Lower leg skin (tissue), 4 donors: Measurements from ENCODE around the gene PARG. TPM values are rescaled to one million over a fixed set of nuclear protein-coding genes. Genes with fewer than 3 reads are reported as not detected.

ENCODE experiments used
- DNase-seq, 2 donors: peaks; one replicate each; pipeline ENCODE4 v3.0.0-alpha.2; 2019; ENCODE audit warnings: low spot score in 2 of 2
- H3K4me3 ChIP-seq: fragments of 200-600 bp; sonication (generic); 2 replicates; pipeline ENCODE4 v1.5.1; 2017; ENCODE audit warnings: mild to moderate bottlenecking, low read depth; ENCODE audit not compliant: poor library complexity, severe bottlenecking
- POLR2A ChIP-seq, 2 donors: fragments of 450-650 bp; IDR thresholded peaks; one replicate each; pipeline ENCODE4 v1.6.1; 2016 to 2017; ENCODE audit warnings: antibody characterized with exemption in 2 of 2, mild to moderate bottlenecking in 1 of 2, moderate library complexity in 1 of 2
- WGBS, 2 donors: methylation state at CpG; one replicate each; pipeline ENCODE4 v1.1.5; 2018; 5-methylcytosine and 5-hydroxymethylcytosine counted together
- intact Hi-C: fragments of 100-400 bp; cut with DNase I; formaldehyde crosslinking; loops from one replicate; pipeline ENCODE4 v1.15.0; 2023; ENCODE audit warnings: low total_unique reads
- total RNA-seq, 4 donors: library from RNA; depleted of rRNA; stranded (reverse); fragments of >200 nt; gene quantifications; one replicate each; pipeline ENCODE4 v1.1.0, GENCODE V29; 2016
- TF ChIP-seq, protein P1 (sequence below), 3 donors: fragments of 450-650 bp; IDR thresholded peaks; one replicate each; pipeline ENCODE4 v1.5.1; 2016; ENCODE audit warnings: antibody characterized with exemption in 3 of 3, mild to moderate bottlenecking in 3 of 3, moderate library complexity in 2 of 3

The PARG gene
- total RNA-seq, 4 donors from 2014 or later = 18.1 to 26.6 (median 21.3) TPM

GRCh38 chr10:49830016-49830415, 111.8 kb downstream of the PARG start:
- no peak for DNase-seq
- TF ChIP-seq, protein P1, sequence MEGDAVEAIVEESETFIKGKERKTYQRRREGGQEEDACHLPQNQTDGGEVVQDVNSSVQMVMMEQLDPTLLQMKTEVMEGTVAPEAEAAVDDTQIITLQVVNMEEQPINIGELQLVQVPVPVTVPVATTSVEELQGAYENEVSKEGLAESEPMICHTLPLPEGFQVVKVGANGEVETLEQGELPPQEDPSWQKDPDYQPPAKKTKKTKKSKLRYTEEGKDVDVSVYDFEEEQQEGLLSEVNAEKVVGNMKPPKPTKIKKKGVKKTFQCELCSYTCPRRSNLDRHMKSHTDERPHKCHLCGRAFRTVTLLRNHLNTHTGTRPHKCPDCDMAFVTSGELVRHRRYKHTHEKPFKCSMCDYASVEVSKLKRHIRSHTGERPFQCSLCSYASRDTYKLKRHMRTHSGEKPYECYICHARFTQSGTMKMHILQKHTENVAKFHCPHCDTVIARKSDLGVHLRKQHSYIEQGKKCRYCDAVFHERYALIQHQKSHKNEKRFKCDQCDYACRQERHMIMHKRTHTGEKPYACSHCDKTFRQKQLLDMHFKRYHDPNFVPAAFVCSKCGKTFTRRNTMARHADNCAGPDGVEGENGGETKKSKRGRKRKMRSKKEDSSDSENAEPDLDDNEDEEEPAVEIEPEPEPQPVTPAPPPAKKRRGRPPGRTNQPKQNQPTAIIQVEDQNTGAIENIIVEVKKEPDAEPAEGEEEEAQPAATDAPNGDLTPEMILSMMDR (IDR thresholded peaks at IDR 0.05) = no peak
- TF ChIP-seq POLR2A (IDR thresholded peaks at IDR 0.05) = no peak
- 76 to 86% methylated on average over 3 of the region's 3 CpGs for WGBS, 2 donors
- intact Hi-C loops = no loop called here
- H3K4me3 ChIP-seq = no peak overlapping the region

DNA sequence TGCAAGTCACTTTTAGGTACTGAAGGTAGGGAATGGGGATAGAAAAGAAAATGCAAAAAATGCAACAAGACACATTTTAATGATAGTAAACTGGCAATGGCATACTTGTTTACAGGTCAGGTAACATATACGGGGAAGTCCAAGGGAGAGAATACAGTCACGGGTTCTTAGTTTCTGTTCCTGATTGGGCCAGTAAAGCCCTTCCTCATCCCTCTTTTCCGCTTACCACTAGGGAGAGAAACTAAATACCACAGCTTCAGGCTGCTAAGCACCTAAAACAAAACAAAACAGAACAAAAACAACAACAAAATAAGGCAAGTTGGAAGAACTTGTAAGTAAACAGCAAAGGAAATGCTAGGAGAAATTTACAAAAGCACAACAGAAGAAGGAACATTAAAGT, 114.5 kb downstream of the PARG start:
- 78 to 84% methylated on average over 3 of the region's 3 CpGs for WGBS, 2 donors
- TF ChIP-seq, protein P1 (IDR thresholded peaks at IDR 0.05) = no peak
- TF ChIP-seq POLR2A (IDR thresholded peaks at IDR 0.05) = no peak
- H3K4me3 ChIP-seq = no peak overlapping the region
- no peak for DNase-seq
- intact Hi-C loops = no loop called here

DNA sequence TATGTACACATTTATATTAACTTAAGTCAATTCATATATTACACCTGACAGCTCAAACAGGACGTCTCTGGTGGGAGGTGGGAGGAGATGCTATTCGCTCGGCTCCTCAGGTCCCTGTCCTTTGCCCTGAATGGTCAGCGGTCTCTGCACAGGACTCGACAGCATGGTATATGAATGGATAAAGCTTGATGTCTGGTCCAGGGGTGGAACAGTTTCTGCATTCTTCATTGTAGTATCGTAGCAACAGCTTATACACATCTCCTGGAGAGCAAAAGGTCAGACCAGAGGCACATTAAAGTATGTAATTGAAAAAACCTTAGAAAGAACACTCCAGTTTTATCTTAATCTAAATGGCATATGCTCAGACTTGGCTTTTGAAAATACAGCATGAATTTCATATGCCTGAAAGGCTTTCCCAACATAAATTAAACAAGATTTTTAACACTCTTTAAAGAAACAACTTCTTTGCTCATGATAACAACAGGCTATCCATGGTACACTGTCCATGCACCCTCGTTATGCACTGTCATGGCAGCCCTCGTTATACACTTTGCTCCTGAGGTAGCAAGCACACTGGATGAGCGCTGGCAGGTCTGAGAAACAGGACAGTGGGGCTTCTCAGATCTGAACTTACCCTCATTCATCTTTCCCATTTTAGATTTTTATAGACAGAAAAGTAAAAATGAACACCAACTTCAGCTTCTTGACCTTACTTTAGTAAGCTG, 122.4 kb downstream of the PARG start:
- H3K4me3 ChIP-seq = no peak overlapping the region
- no peak for DNase-seq
- 88 to 89% methylated on average over 9 of the region's 9 CpGs for WGBS, 2 donors
- no peak for TF ChIP-seq POLR2A (IDR thresholded peaks at IDR 0.05)
- TF ChIP-seq, protein P1 (IDR thresholded peaks at IDR 0.05) = no peak
- intact Hi-C loops = no loop called here

DNA sequence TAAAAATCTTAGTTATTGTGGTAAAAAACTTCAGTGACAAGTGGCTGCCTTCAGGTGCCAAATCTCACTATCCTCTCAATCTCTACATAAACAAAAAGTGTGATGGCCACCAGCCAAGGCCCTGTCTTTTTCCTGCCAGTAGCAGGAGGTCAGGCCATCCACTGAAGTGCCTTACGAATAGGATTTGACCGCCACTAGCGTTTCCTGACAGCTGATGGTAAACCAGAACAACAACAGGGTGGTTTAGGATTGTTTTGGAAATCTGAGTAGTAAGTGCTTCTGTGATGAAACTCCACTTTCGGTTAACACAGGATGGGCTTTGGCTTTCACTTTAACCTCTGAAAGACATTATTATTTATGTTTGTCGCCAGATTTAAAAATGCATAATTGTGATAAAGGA, 124.0 kb downstream of the PARG start:
- TF ChIP-seq, protein P1 (IDR thresholded peaks at IDR 0.05) = no peak
- no peak for TF ChIP-seq POLR2A (IDR thresholded peaks at IDR 0.05)
- WGBS, 2 donors = 79 to 85% methylated on average over 5 of the region's 5 CpGs
- H3K4me3 ChIP-seq = no peak overlapping the region
- DNase-seq = no peak
- intact Hi-C loops = no loop called here

- DNase-seq = no peak
- no peak overlapping the region for H3K4me3 ChIP-seq
- intact Hi-C loops = no loop called here
- no peak for TF ChIP-seq POLR2A (IDR thresholded peaks at IDR 0.05)
- TF ChIP-seq, protein P1 (IDR thresholded peaks at IDR 0.05) = no peak
- WGBS, 2 donors = 93 to 97% methylated on average over 2 of the region's 2 CpGs
Observed at GRCh38 chr10:49803988-49804387, 137.8 kb downstream of the PARG start.

- intact Hi-C loops = no loop called here
- TF ChIP-seq POLR2A (IDR thresholded peaks at IDR 0.05) = no peak
- TF ChIP-seq, protein P1 (IDR thresholded peaks at IDR 0.05) = no peak
- H3K4me3 ChIP-seq = no peak overlapping the region
- WGBS, 2 donors = 83 to 85% methylated on average over 4 of the region's 4 CpGs
- no peak for DNase-seq
Observed at GRCh38 chr10:49798275-49798674, 143.6 kb downstream of the PARG start.
